Ishikawa (cell line): ENCODE measurements around the gene CACNA1A.

Source experiments
- CEBPB ChIP-seq: IDR thresholded peaks from 2 replicates; pipeline ENCODE4 v1.6.1; 2012
- CREB1 ChIP-seq: IDR thresholded peaks from 2 replicates; pipeline ENCODE4 v1.6.1; 2012; ENCODE audit warnings: low read depth
- EGR1 ChIP-seq: IDR thresholded peaks from 2 replicates; pipeline ENCODE4 v1.6.1; 2012
- EP300 ChIP-seq: IDR thresholded peaks from 2 replicates; pipeline ENCODE4 v1.6.1; 2012; ENCODE audit warnings: borderline replicate concordance
- FOXM1 ChIP-seq: IDR thresholded peaks from 2 replicates; pipeline ENCODE4 v1.6.1; 2012; ENCODE audit warnings: low read depth, borderline replicate concordance
- MAX ChIP-seq: IDR thresholded peaks from 2 replicates; pipeline ENCODE4 v1.6.1; 2012
- NFIC ChIP-seq: IDR thresholded peaks from 2 replicates; pipeline ENCODE4 v1.6.1; 2012
- RAD21 ChIP-seq: IDR thresholded peaks from 2 replicates; pipeline ENCODE4 v1.6.1; 2012; ENCODE audit warnings: low read depth
- REST ChIP-seq: IDR thresholded peaks from 2 replicates; pipeline ENCODE4 v1.6.1; 2012; ENCODE audit warnings: low read depth, mild to moderate bottlenecking
- TAF1 ChIP-seq: IDR thresholded peaks from 2 replicates; pipeline ENCODE4 v1.6.1; 2012; ENCODE audit warnings: low read depth, mild to moderate bottlenecking
- TEAD4 ChIP-seq: IDR thresholded peaks from 2 replicates; pipeline ENCODE4 v1.6.1; 2012
- USF1 ChIP-seq: IDR thresholded peaks from 2 replicates; pipeline ENCODE4 v1.6.1; 2012
- YY1 ChIP-seq: IDR thresholded peaks from 2 replicates; pipeline ENCODE4 v1.6.1; 2012; ENCODE audit warnings: low read depth
- ZBTB7A ChIP-seq: IDR thresholded peaks from 2 replicates; pipeline ENCODE4 v1.6.1; 2012; ENCODE audit warnings: low read depth

GRCh38 chr19:13318190-13318589 is 188.1 kb downstream of the CACNA1A start:
- TF ChIP-seq USF1, result no peak
- no peak for TF ChIP-seq NFIC
- TF ChIP-seq MAX, result no peak
- TF ChIP-seq RAD21, result no peak
- no peak for TF ChIP-seq TAF1
- TF ChIP-seq CREB1, result no peak
- no peak for TF ChIP-seq CEBPB
- no peak for TF ChIP-seq ZBTB7A
- no peak for TF ChIP-seq YY1
- no peak for TF ChIP-seq EP300
- TF ChIP-seq FOXM1, result no peak
- no peak for TF ChIP-seq EGR1
- no peak for TF ChIP-seq REST
- TF ChIP-seq TEAD4, result no peak
